A549 treated with CORT108297 at 1 μM for 4 hours (cell line): ENCODE results near the gene SQOR. TPM values are rescaled to one million over a fixed set of nuclear protein-coding genes. Genes with fewer than 3 reads are reported as not detected.

ENCODE experiments used
- total RNA-seq: library from RNA; stranded (reverse); fragments of 200-300 nt; extraction: Qiagen RNA extraction; gene quantifications from 5 replicates; pipeline ENCODE4 v1.2.3, GENCODE V29; 2022

The SQOR gene
- 70.1 to 75.4 TPM (median 73.4 TPM) in 5 replicates for total RNA-seq

GRCh38 chr15:45634432-45635190, at the start of gene SQOR:
SQOR (plus strand) TSS chr15:45635029; CDS start chr15:45658924, 23,895 bp downstream.

GRCh38 chr15:45587095-45587862, 47.5 kb upstream of the SQOR start, which contains the start of gene BLOC1S6:
BLOC1S6 (plus strand) TSS chr15:45587379; CDS start chr15:45587444, 65 bp downstream.

Other genes with a start within 250 kb of the SQOR start
- 1.3 to 2.1 TPM (median 1.7 TPM) in 5 replicates for gene SLC30A4, start 112.3 kb upstream of the SQOR start, total RNA-seq
- 16.4 to 28.8 TPM (median 19.2 TPM) in 5 replicates for gene BLOC1S6, start 47.6 kb upstream of the SQOR start, total RNA-seq